HUES64 (cell line): ENCODE results near the gene FGF8.

Experiments
- H3K27ac ChIP-seq: 2 replicates; pipeline ENCODE4 v1.7.0; 2013; ENCODE audit warnings: low read depth, low read length, inconsistent platforms
- H3K27me3 ChIP-seq: 2 replicates; pipeline ENCODE4 v1.6.1; 2013; ENCODE audit warnings: mild to moderate bottlenecking, low read length; ENCODE audit not compliant: insufficient read depth
- H3K36me3 ChIP-seq: 2 replicates; pipeline ENCODE4 v1.6.1; 2013; ENCODE audit warnings: mild to moderate bottlenecking, low read length; ENCODE audit not compliant: insufficient read depth
- H3K4me1 ChIP-seq: 2 replicates; pipeline ENCODE4 v1.6.1; 2013; ENCODE audit warnings: mild to moderate bottlenecking, low read length, moderate library complexity; ENCODE audit not compliant: insufficient read depth
- H3K4me3 ChIP-seq: 2 replicates; pipeline ENCODE4 v1.5.1; 2013; ENCODE audit warnings: mild to moderate bottlenecking, low read length, moderate library complexity
- H3K9ac ChIP-seq: 2 replicates; pipeline ENCODE4 v1.6.1; 2013; ENCODE audit warnings: mild to moderate bottlenecking, low read depth, low read length
- H3K9me3 ChIP-seq: 2 replicates; pipeline ENCODE4 v1.6.1; 2013; ENCODE audit warnings: low read depth, low read length; ENCODE audit not compliant: insufficient read depth
- WGBS: fragments of 150-250, 120-280 bp; methylation state at CpG from one replicate; pipeline ENCODE4 v1.1.7; 2013; ENCODE audit warnings: missing lambda C conversion rate; 5-methylcytosine and 5-hydroxymethylcytosine counted together

FGF8 gene

GRCh38 chr10:101781655-101781983 is 5.7 kb upstream of the FGF8 start:
- Histone ChIP-seq H3K4me3 (peak overlapping the region; percentile 80), H3K9ac (no peak overlapping the region), H3K27ac (no peak overlapping the region), H3K4me1 (peaks cover 26% of the 10 kb centered on the region), H3K9me3 (no peaks in the 10 kb centered on the region; the same call in 1 of the 2 replicates), H3K27me3 (peaks cover 36% of the 10 kb centered on the region), H3K36me3 (peaks cover 30% of the 10 kb centered on the region)
- 80% methylated on average over 7 of the region's 7 CpGs for WGBS

- H3K4me3 ChIP-seq, result peak overlapping the region; percentile 80; the same call in 1 of the 2 replicates
- H3K27me3 ChIP-seq, result peaks cover 41% of the 10 kb centered on the region
- peaks cover 24% of the 10 kb centered on the region for H3K36me3 ChIP-seq
- H3K27ac ChIP-seq, result 0 out of 2 replicates have a peak overlapping the region, but pooled peaks have one; percentile 6
- WGBS, result 38% methylated on average over 14 of the region's 14 CpGs
- H3K4me1 ChIP-seq, result peaks cover 26% of the 10 kb centered on the region
- H3K9me3 ChIP-seq, result no peaks in the 10 kb centered on the region; the same call in 1 of the 2 replicates
- no peak overlapping the region for H3K9ac ChIP-seq
Measured at GRCh38 chr10:101780818-101781654, 5.1 kb upstream of the FGF8 start.

GRCh38 chr10:101780187-101780817 is 4.4 kb upstream of the FGF8 start:
- 35% methylated on average over 17 of the region's 17 CpGs for WGBS
- Histone ChIP-seq H3K4me3 (peak overlapping the region; percentile 54; the same call in 1 of the 2 replicates), H3K4me1 (peaks cover 26% of the 10 kb centered on the region), H3K27me3 (peaks cover 47% of the 10 kb centered on the region), H3K27ac (0 out of 2 replicates have a peak overlapping the region, but pooled peaks have one; percentile 6), H3K9ac (0 out of 2 replicates have a peak overlapping the region, but pooled peaks have one; percentile 4), H3K36me3 (peaks cover 17% of the 10 kb centered on the region), H3K9me3 (no peaks in the 10 kb centered on the region; the same call in 1 of the 2 replicates)

- Histone ChIP-seq H3K27me3 (peaks cover 53% of the 10 kb centered on the region), H3K27ac (peak overlapping the region; percentile 86), H3K36me3 (peaks cover 10% of the 10 kb centered on the region; the same call in 1 of the 2 replicates), H3K4me1 (peaks cover 27% of the 10 kb centered on the region), H3K9me3 (no peaks in the 10 kb centered on the region; the same call in 1 of the 2 replicates), H3K9ac (peak overlapping the region; percentile 60), H3K4me3 (peak overlapping the region; percentile 54)
- WGBS, result 3% methylated on average over 51 of the region's 51 CpGs
Measured at GRCh38 chr10:101779544-101780186, 3.8 kb upstream of the FGF8 start.

- Histone ChIP-seq H3K27ac (peak overlapping the region; percentile 86), H3K4me1 (peaks cover 27% of the 10 kb centered on the region), H3K9ac (peak overlapping the region; percentile 60), H3K9me3 (no peaks in the 10 kb centered on the region; the same call in 1 of the 2 replicates), H3K36me3 (0 out of 2 replicates have a peak, but pooled peaks cover 5% of the 10 kb centered on the region), H3K27me3 (peaks cover 60% of the 10 kb centered on the region), H3K4me3 (peak overlapping the region; percentile 54)
- WGBS, result under 1% methylated on average over 58 of the region's 58 CpGs
Measured at GRCh38 chr10:101778781-101779543, 3.0 kb upstream of the FGF8 start.

- Histone ChIP-seq H3K27ac (no peak overlapping the region), H3K4me3 (peak overlapping the region; percentile 54), H3K9me3 (no peaks in the 10 kb centered on the region; the same call in 1 of the 2 replicates), H3K9ac (no peak overlapping the region), H3K4me1 (peaks cover 33% of the 10 kb centered on the region), H3K36me3 (0 out of 2 replicates have a peak, but pooled peaks cover 5% of the 10 kb centered on the region), H3K27me3 (peaks cover 67% of the 10 kb centered on the region)
- 28% methylated on average over 12 of the region's 12 CpGs for WGBS
Measured at GRCh38 chr10:101778151-101778780, 2.4 kb upstream of the FGF8 start.

- WGBS, result 89% methylated on average over 3 of the region's 3 CpGs
- peaks cover 73% of the 10 kb centered on the region for H3K27me3 ChIP-seq
- peaks cover 39% of the 10 kb centered on the region for H3K4me1 ChIP-seq
- no peak overlapping the region for H3K9ac ChIP-seq
- H3K4me3 ChIP-seq, result no peak overlapping the region
- no peaks in the 10 kb centered on the region for H3K9me3 ChIP-seq
- no peak overlapping the region for H3K27ac ChIP-seq
- 0 out of 2 replicates have a peak, but pooled peaks cover 5% of the 10 kb centered on the region for H3K36me3 ChIP-seq
Measured at GRCh38 chr10:101777619-101778145, 1.8 kb upstream of the FGF8 start.

- WGBS, result 2% methylated on average over 61 of the region's 74 CpGs
- Histone ChIP-seq H3K36me3 (no peaks in the 10 kb centered on the region), H3K4me3 (peak overlapping the region; percentile 43), H3K27me3 (peaks cover 87% of the 10 kb centered on the region), H3K4me1 (peaks cover 51% of the 10 kb centered on the region), H3K9ac (no peak overlapping the region), H3K9me3 (no peaks in the 10 kb centered on the region), H3K27ac (no peak overlapping the region)
Measured at GRCh38 chr10:101776161-101776817, 375 bp upstream of the FGF8 start.

GRCh38 chr10:101774589-101775272 is 1.2 kb downstream of the FGF8 start:
- Histone ChIP-seq H3K36me3 (no peaks in the 10 kb centered on the region), H3K27ac (no peak overlapping the region), H3K9ac (no peak overlapping the region), H3K4me3 (peak overlapping the region; percentile 49), H3K4me1 (peaks cover 41% of the 10 kb centered on the region), H3K9me3 (no peaks in the 10 kb centered on the region), H3K27me3 (peaks cover 87% of the 10 kb centered on the region)
- WGBS, result 10% methylated on average over 32 of the region's 32 CpGs
